Measurements from ENCODE around the gene LTB4R.

LTB4R gene

DNA sequence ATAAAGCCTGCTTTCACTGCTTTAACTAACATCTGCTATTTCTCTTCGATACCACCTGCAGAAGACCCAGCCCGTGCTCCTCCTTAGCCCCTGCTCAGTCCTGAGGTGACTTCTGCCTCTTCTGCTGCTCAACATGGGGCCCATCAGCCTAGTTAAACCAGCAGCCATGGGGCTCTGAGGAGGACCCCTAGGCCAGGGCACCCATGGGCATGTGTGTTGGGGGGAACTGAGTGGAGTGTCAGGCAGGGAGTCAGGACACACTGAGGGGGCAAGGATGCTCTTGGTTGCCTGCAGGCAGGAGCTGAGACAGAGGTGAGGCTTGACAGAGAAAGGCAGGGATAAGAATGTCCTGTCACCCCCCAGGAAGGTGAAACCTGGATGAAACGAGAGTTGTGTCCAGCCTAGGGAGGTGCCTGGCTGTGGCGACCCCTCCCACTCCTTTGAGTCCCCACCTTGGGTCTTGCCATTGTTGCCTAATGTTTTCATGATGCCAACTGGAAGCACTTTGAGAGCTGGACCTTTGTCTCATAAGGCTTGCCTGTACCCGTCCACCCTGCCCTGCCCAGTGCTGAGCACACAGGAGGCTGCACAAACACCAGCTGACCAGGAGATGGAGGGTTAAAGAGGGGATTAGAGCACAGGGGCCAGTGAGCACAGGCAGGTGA lies 27.4 kb upstream of the LTB4R start:
- DNase-seq (ENCODE audit: extremely low read depth, low read depth), result no peak
- TF ChIP-seq, protein P1, sequence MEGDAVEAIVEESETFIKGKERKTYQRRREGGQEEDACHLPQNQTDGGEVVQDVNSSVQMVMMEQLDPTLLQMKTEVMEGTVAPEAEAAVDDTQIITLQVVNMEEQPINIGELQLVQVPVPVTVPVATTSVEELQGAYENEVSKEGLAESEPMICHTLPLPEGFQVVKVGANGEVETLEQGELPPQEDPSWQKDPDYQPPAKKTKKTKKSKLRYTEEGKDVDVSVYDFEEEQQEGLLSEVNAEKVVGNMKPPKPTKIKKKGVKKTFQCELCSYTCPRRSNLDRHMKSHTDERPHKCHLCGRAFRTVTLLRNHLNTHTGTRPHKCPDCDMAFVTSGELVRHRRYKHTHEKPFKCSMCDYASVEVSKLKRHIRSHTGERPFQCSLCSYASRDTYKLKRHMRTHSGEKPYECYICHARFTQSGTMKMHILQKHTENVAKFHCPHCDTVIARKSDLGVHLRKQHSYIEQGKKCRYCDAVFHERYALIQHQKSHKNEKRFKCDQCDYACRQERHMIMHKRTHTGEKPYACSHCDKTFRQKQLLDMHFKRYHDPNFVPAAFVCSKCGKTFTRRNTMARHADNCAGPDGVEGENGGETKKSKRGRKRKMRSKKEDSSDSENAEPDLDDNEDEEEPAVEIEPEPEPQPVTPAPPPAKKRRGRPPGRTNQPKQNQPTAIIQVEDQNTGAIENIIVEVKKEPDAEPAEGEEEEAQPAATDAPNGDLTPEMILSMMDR (IDR thresholded peaks at IDR 0.05; ENCODE audit: low read depth, low read length, missing control alignments), result no peak
- no peak overlapping the region for H3K4me3 ChIP-seq (replicated peaks; ENCODE audit: low read depth, low read length)

DNA sequence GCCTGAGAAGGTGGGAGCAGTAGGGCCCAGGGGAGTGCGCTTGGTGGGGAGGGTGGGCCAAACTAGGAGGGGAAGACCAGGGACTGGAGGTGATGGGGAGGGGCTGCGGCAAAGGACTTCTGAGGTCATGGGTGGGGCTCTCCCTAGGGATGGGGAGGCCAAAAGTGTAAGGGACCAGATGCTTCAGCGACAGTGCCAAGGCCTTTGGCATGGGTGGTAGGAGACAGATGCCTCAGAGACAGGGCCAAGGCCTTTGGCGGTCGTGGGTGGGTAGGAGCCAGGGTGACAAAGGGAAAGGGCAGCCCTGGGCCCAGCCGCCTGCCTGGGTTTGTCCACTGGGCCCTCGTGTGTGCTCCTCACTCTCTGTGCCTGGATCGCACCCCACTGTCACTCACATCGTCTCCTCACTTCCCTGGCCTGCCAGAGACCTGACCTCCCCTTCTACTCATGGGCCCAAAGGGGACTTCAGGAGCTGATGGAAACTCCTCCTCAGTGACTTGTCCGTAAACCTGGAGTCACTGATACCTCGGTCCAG lies 26.7 kb upstream of the LTB4R start:
- H3K4me3 ChIP-seq (replicated peaks; ENCODE audit: low read depth, low read length), result no peak overlapping the region
- TF ChIP-seq, protein P1 (IDR thresholded peaks at IDR 0.05; ENCODE audit: low read depth, low read length, missing control alignments), result no peak
- no peak for DNase-seq (ENCODE audit: extremely low read depth, low read depth)

DNA sequence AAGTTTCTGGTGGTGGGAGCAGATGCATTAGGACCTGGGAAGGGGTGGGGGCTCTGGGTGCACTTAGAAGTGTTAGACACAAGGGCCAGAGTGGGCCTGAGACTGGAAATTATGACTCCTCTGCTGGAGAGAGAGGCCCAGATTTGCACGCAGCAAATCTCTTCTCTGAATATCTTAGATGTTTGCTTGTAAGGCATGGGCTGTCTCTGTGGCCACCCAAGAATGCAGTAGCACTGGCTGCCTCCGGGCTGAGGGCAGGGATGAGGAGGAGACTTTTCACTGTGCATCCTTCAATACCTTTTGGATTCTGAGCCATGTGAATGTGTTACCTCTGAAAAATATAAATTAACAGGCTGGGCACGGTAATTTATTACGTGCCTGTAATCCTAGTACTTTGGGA lies 26.0 kb upstream of the LTB4R start:
- TF ChIP-seq, protein P1 (IDR thresholded peaks at IDR 0.05; ENCODE audit: low read depth, low read length, missing control alignments), result no peak
- DNase-seq (ENCODE audit: extremely low read depth, low read depth), result no peak
- no peak overlapping the region for H3K4me3 ChIP-seq (replicated peaks; ENCODE audit: low read depth, low read length)

DNA sequence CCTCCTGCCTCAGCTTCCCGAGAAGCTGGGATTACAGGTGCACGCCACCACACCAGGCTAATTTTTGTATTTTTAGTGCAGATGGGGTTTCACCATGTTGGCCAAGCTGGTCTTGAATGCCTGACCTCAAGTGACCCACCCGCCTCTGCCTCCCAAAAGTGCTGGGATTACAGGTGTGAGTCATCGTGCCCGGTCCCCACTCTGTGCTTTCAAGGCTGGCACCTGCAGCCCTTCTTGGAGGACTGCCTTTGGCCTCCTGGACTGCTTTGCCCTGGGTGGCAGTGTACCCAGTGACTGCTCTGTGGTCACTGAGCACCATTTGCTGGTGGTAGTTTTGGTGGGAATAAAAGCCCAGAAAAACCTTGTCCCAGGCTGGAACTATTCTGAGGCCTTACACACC lies 24.3 kb upstream of the LTB4R start:
- DNase-seq (ENCODE audit: extremely low read depth, low read depth), result no peak
- H3K4me3 ChIP-seq (replicated peaks; ENCODE audit: low read depth, low read length), result no peak overlapping the region
- TF ChIP-seq, protein P1 (IDR thresholded peaks at IDR 0.05; ENCODE audit: low read depth, low read length, missing control alignments), result no peak

DNA sequence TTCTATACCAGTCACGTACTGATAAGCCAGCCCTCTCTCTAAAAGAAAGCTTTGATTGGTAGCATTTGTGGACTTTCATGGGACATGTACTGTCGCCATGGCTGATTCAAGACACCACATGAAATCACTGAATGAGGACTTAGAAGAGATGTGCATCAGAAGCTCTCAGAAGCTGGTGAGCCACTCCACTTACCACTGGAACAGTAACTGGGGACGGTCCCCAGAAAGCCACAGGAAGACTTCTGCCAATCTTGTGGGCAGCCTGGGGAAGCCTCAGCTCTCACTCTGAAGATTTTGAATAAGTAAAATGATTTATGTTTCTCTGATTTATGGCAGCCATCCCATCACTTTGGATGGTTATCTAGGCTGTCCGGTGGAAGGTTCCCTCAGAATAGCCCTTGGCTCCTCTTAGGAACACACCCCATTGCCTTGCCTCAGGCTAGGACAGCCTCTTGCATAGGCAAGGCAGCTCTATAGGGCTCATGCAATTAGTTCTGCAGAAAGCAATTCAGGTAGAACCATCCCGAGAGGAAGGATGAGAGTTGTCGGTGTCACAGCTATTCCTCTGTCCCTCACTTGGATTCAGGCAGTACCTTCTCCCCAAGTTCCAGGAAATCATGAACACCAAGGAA lies 21.5 kb upstream of the LTB4R start:
- TF ChIP-seq, protein P1 (IDR thresholded peaks at IDR 0.05; ENCODE audit: low read depth, low read length, missing control alignments), result no peak
- no peak for DNase-seq (ENCODE audit: extremely low read depth, low read depth)
- no peak overlapping the region for H3K4me3 ChIP-seq (replicated peaks; ENCODE audit: low read depth, low read length)

DNA sequence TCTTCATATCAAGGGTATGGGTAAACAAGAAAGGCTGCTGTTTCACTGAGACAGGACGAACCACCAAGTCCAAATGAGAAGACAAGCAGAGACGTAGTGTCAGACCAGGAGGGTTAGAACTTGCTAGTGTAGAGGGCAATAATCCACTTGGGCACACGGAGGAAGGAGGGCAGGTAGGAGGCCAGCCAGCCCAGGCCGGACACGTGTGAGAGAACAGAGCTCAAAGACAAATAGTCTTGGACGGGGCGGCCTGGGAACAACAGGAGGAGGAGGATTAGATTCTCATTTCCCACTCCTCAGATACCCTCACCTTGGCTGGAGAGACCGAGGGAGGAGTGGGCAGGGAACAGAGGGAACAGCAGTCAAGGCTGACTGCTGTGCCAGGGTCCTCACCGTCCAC lies 20.6 kb upstream of the LTB4R start:
- no peak for DNase-seq (ENCODE audit: extremely low read depth, low read depth)
- TF ChIP-seq, protein P1 (IDR thresholded peaks at IDR 0.05; ENCODE audit: low read depth, low read length, missing control alignments), result no peak
- no peak overlapping the region for H3K4me3 ChIP-seq (replicated peaks; ENCODE audit: low read depth, low read length)

Measured in HFF-Myc (cell line).